Measurements from ENCODE around the gene SLC12A8. TPM values are rescaled to one million over a fixed set of nuclear protein-coding genes. Genes with fewer than 3 reads are reported as not detected.
A peak's percentile ranks its signal among the peaks of the same experiment; 100 is the strongest.

Gene SLC12A8
- total RNA-seq, 2 experiments from 2014 or later, result 0.47 to 0.79 TPM

DNA sequence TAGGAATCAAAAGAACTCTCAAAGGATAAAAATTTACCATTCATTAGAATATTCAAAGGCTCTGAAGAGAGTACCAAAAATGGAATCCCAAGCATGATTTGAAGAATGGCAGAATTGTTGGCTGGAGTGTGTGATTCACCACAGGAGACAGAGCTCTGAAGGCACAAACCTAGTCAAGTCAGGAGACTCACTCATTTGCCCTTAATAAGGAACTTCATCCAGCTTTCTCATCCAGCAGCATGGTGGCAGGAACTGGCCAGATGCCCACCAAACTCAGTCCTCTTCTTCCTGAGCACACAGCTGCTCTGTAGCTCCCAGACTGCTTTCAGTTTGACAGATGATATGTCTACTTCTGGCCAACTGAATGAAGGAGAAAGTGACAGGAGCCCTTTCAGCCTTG, 140.2 kb downstream of the SLC12A8 start:
- H3K4me1 Mint-ChIP-seq, result peaks cover 20% of the 10 kb centered on the region
- ATAC-seq (ENCODE audit: low read depth), result no peak
- peaks cover 4% of the 10 kb centered on the region for H3K36me3 Mint-ChIP-seq
- DNase-seq, result no peak
- POLR2A ChIA-PET, result no interaction called here
- no peaks in the 10 kb centered on the region for H3K27me3 Mint-ChIP-seq
- no peaks in the 10 kb centered on the region for H3K9me3 Mint-ChIP-seq
- no peak overlapping the region for H3K27ac Mint-ChIP-seq
- no peak overlapping the region for H3K4me3 Mint-ChIP-seq

DNA sequence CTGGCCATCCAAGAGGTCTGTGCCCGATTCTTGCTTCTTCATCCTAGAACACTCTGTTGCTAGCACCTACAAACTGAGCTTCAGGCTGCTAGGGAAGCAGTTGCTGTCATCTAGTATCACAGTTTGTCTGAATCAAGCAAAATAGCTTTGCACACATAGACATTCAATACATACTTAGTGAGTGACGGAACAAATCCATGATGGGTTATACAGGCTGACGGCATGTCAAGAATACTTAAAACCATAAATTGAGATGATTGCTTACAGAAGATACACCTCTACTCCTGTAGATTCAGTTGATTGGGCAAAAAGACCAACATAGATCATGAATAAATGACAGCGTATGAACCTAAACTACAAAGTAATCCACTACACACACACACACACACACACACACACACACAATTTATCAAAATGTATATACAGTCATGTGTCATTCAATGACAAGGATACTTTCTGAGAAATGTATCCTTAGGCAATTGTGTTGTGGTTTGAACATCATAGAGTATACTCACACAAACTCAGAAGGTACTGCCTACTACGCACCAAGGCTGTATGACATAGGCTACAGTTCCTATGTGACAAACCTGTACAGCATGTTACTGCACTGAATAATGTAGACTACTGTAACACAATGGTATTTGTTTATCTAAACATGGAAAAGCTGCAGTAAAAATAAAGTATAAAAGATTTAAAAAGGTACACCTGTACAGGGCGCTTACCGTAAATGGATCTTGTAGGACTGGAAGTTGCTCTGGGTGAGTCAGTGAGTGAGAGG, 142.4 kb downstream of the SLC12A8 start:
- H3K4me3 Mint-ChIP-seq, result no peak overlapping the region
- no peak overlapping the region for H3K27ac Mint-ChIP-seq
- ATAC-seq (ENCODE audit: low read depth) (no peak), DNase-seq (no peak)
- peaks cover 5% of the 10 kb centered on the region for H3K36me3 Mint-ChIP-seq
- peaks cover 15% of the 10 kb centered on the region for H3K4me1 Mint-ChIP-seq
- H3K27me3 Mint-ChIP-seq, result no peaks in the 10 kb centered on the region
- no peaks in the 10 kb centered on the region for H3K9me3 Mint-ChIP-seq
- POLR2A ChIA-PET, result interaction anchor here (0.7 to 1.1 kb wide), 2 partner anchors 13 to 14 kb away, joined by 3 to 5 read pairs; no protein-coding TSS in a partner anchor

DNA sequence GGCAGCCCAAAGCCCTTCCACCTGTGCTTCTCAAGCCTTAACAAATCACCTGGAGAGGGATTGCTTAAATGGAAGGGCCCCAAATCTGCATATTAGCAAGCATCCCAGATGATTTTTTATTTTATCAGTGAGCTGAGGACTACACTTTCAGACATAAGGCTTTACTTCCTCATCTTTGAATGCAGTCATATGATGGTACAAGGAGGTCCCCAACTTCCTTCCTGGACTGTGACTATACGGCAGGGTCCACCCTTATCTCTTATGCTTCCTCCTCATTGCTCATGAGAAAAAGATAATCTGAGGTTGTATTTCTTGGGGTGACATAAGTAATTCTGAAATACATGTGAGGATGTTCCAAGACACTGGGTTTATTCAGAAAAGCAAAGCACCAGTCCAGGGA, 143.1 kb downstream of the SLC12A8 start:
- peak; percentile 72 for ATAC-seq (ENCODE audit: low read depth)
- Mint-ChIP-seq H3K27me3 (no peaks in the 10 kb centered on the region), H3K4me1 (peaks cover 15% of the 10 kb centered on the region), H3K27ac (peak overlapping the region; percentile 67), H3K4me3 (no peak overlapping the region), H3K36me3 (peaks cover 8% of the 10 kb centered on the region), H3K9me3 (peaks cover 2% of the 10 kb centered on the region)
- POLR2A ChIA-PET, result interaction anchor here (0.7 to 1.1 kb wide), 3 partner anchors 13 to 14 kb away, joined by 3 to 5 read pairs (median 5); partner anchors contain the start of gene HEG1
- DNase-seq, result no peak

DNA sequence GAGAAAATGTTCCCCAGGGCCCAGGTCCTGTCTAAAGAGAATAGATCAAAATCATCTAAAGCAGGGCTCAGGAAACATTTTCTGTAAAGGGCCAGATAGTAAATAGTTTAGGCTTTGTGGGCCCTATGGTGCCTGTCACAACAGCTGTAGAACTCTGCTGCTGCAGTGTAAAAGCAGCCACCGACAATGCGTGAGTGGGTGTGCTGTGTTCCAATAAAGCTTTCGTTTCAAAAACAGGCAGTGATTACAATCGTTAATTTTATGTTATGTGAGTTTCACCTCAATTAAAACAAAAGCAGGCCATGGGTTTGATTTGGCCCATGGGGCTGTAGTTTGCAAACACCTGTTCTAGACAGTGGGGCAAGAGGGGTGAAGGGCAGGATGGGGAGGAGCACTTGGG, 144.3 kb downstream of the SLC12A8 start:
- peaks cover 10% of the 10 kb centered on the region for H3K27me3 Mint-ChIP-seq
- H3K9me3 Mint-ChIP-seq, result peaks cover 3% of the 10 kb centered on the region
- ATAC-seq (ENCODE audit: low read depth) (no peak), DNase-seq (no peak)
- H3K36me3 Mint-ChIP-seq, result peaks cover 8% of the 10 kb centered on the region
- H3K27ac Mint-ChIP-seq, result no peak overlapping the region
- H3K4me3 Mint-ChIP-seq, result no peak overlapping the region
- POLR2A ChIA-PET, result no interaction called here
- peaks cover 16% of the 10 kb centered on the region for H3K4me1 Mint-ChIP-seq

DNA sequence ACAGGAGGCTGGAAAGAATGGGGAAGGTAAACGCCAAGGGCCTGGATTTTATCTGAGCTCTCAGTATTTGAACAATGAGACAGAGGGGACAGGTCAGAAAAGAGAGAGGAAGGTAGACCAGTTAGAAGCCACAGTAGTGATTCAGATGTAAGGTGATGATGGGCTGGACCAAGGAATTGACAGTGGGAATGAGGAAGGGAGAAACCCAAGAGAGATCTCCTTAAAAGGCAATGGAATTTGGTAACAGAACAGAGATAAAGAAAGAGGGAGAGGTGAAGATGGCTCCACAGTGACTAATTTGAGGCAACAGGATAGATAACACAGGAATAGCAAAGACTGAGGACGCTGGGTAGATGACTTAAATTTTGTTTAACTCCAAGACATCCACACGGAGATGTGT, 145.3 kb downstream of the SLC12A8 start:
- peaks cover 3% of the 10 kb centered on the region for H3K9me3 Mint-ChIP-seq
- H3K4me3 Mint-ChIP-seq, result no peak overlapping the region
- DNase-seq (no peak), ATAC-seq (ENCODE audit: low read depth) (no peak)
- peaks cover 16% of the 10 kb centered on the region for H3K4me1 Mint-ChIP-seq
- H3K27ac Mint-ChIP-seq, result peak overlapping the region; percentile 31
- peaks cover 16% of the 10 kb centered on the region for H3K27me3 Mint-ChIP-seq
- H3K36me3 Mint-ChIP-seq, result peaks cover 8% of the 10 kb centered on the region
- POLR2A ChIA-PET, result no interaction called here

DNA sequence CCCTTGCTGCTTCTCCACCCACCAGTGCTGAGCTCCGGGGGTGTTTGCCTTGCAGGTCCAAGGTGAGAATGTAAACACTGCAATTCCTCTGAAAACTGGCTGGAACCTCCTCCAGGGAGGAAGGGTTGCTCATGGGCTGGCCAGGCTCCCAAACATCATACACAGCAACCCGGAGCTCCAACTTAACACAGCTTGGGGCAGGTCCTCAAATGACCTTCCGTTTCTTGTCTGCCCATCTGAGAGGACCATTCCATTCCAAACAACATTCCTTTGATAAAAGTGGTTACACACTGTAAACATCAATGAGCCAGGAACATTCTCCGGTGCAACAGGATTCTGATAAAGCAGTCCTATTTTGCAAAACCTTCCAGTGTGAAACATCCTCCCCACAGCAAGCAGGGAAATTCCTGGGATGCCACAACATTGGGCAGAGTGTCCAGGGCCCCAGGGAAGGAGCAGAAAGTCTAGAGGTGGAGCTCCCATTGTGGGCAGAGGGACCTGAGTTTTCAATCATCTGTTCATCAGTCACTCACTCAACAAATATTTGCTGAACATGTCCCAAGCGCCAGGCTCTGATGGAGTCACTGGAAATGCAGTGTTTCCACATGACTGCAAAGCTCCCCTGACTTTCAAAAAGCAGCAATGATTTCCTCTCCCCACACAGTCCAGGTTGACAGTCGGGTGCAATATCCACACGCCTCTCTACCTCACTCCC, 149.5 kb downstream of the SLC12A8 start:
- no peak for DNase-seq
- Mint-ChIP-seq H3K36me3 (peaks cover 8% of the 10 kb centered on the region), H3K27ac (no peak overlapping the region), H3K4me1 (peaks cover 7% of the 10 kb centered on the region), H3K4me3 (no peak overlapping the region), H3K9me3 (peaks cover 3% of the 10 kb centered on the region), H3K27me3 (peaks cover 35% of the 10 kb centered on the region)
- POLR2A ChIA-PET, result no interaction called here
- ATAC-seq (ENCODE audit: low read depth), result no peak

DNA sequence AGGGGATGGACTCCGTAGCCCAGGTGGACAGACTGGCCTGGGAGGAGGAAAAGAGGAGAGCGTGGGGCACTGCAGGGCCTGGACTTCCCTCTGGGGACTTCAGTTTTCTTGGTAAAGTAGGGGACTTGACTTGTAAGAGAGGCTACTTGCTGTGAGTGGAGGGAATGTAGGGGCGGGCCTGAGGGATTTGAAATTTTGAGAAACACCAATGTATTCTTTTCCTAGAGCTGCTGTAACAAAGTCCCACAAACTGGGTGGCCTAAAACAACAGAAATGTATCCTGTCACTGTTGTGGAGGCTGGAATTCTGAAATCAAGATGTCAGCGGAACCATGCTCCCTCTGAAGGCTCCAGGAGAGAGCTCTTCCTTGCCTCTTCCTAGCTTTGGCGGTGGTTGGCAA, 150.9 kb downstream of the SLC12A8 start:
- peaks cover 3% of the 10 kb centered on the region for H3K9me3 Mint-ChIP-seq
- no peak overlapping the region for H3K27ac Mint-ChIP-seq
- no peak overlapping the region for H3K4me3 Mint-ChIP-seq
- no peak for DNase-seq
- ATAC-seq (ENCODE audit: low read depth), result no peak
- POLR2A ChIA-PET, result no interaction called here
- H3K4me1 Mint-ChIP-seq, result peaks cover 9% of the 10 kb centered on the region
- peaks cover 3% of the 10 kb centered on the region for H3K36me3 Mint-ChIP-seq
- peaks cover 35% of the 10 kb centered on the region for H3K27me3 Mint-ChIP-seq

DNA sequence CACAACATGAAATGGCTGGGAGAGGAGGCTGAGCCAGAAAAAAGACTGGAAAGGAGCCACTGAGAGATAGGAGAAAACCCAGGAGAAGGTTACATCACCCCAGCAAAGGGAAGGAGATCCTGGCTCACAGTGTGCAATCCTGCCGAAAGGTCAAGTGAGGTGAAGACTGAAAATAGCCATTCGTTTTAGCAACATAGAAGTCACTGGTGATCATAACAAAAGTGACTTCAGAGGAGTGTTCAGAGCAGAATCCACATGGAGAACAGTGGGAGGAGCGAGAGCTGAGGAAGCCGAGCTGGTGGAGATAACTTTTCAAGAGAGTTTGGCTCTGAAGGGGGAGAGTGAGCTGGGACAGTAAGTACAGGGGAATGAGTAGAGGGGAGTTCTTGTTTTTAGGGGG, 151.4 kb downstream of the SLC12A8 start:
- ATAC-seq (ENCODE audit: low read depth), result no peak
- no peak for DNase-seq
- Mint-ChIP-seq H3K27ac (no peak overlapping the region), H3K27me3 (peaks cover 35% of the 10 kb centered on the region), H3K4me3 (no peak overlapping the region), H3K36me3 (peaks cover 3% of the 10 kb centered on the region), H3K4me1 (peaks cover 11% of the 10 kb centered on the region), H3K9me3 (peaks cover 3% of the 10 kb centered on the region)
- POLR2A ChIA-PET, result no interaction called here

DNA sequence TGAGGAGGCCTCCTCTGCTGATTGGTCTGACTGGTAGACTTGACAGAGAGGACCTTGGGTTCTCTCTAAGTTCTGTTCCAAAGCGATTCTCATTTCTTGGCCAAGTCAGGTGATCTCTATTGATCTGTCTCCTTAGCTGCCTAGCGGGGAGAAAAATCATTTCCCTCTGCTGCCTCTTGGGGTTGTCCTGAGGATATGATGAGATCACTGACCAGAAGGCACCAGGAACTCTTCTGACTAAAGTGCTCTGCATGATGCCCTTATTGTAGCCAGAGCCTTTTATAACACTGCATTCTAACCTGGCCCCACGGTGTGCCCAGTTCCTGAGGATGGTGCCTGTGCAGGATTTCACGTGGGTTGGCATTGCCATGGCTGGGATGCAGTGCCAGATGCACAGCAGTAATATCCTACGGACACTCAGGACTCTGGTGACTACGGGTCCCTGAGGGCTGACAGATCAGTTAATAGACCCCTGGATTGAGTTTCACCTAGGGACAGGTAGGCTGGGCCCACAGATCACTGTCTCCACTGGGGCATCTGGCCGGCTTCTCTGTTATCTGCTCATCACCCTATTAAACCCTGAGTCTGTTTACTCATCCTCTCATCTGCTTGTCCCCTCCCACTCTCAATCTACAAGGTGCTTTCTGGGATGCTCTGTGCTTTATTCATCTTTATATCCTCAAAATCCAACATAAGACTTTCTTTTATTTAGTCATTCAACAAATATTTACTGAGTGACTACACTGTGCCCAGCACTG, 152.9 kb downstream of the SLC12A8 start:
- H3K9me3 Mint-ChIP-seq, result peaks cover 3% of the 10 kb centered on the region
- peaks cover 4% of the 10 kb centered on the region for H3K36me3 Mint-ChIP-seq
- H3K4me1 Mint-ChIP-seq, result peaks cover 12% of the 10 kb centered on the region
- H3K27me3 Mint-ChIP-seq, result peaks cover 35% of the 10 kb centered on the region
- no peak for DNase-seq
- no peak overlapping the region for H3K27ac Mint-ChIP-seq
- POLR2A ChIA-PET, result no interaction called here
- H3K4me3 Mint-ChIP-seq, result no peak overlapping the region
- ATAC-seq (ENCODE audit: low read depth), result no peak

DNA sequence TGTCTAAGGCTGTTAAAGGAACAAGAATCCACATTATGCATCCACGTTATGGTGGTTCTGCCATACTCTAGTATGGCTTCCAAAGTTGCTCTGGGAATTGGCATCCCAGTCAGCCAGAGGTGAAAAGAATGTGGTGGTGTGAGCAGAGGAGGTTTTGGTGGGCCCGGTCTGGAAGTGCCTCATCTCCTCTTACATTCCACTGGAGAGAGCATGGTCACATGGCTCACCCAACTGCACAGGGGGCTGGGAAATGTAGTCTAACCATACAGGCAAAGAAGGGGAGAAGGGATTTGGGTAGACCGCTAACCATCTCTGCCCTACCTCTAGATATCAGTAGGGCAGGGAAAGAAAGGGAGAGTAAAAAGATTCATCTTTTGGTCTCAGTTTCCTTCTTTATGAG, 153.6 kb downstream of the SLC12A8 start:
- ATAC-seq (ENCODE audit: low read depth), result no peak
- no peak overlapping the region for H3K4me3 Mint-ChIP-seq
- POLR2A ChIA-PET, result no interaction called here
- H3K27me3 Mint-ChIP-seq, result peaks cover 31% of the 10 kb centered on the region
- H3K27ac Mint-ChIP-seq, result no peak overlapping the region
- H3K4me1 Mint-ChIP-seq, result peaks cover 19% of the 10 kb centered on the region
- DNase-seq, result no peak
- no peaks in the 10 kb centered on the region for H3K9me3 Mint-ChIP-seq
- H3K36me3 Mint-ChIP-seq, result peaks cover 4% of the 10 kb centered on the region

DNA sequence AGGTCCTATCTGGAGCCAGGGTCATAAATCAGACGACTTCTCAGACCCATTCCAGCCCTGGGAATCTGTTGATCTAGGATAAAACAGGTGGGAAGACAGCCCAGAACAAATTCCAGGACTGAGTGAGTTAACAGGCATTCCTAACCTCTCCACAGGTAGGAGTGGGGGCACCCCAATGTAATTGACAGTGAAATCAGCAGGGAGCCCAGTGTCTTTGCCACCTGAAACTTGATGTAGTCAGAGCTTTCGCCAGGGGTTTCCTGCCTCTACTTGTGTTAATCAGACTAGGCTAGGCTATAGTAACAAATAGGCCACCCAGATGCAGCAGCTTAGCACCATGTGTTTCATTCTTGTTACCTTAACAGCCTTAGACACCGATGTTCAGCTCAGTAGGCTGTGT, 154.0 kb downstream of the SLC12A8 start:
- no peak for ATAC-seq (ENCODE audit: low read depth)
- Mint-ChIP-seq H3K4me1 (peaks cover 22% of the 10 kb centered on the region), H3K4me3 (no peak overlapping the region), H3K27ac (no peak overlapping the region), H3K9me3 (no peaks in the 10 kb centered on the region), H3K27me3 (peaks cover 27% of the 10 kb centered on the region), H3K36me3 (peaks cover 4% of the 10 kb centered on the region)
- POLR2A ChIA-PET, result no interaction called here
- no peak for DNase-seq

DNA sequence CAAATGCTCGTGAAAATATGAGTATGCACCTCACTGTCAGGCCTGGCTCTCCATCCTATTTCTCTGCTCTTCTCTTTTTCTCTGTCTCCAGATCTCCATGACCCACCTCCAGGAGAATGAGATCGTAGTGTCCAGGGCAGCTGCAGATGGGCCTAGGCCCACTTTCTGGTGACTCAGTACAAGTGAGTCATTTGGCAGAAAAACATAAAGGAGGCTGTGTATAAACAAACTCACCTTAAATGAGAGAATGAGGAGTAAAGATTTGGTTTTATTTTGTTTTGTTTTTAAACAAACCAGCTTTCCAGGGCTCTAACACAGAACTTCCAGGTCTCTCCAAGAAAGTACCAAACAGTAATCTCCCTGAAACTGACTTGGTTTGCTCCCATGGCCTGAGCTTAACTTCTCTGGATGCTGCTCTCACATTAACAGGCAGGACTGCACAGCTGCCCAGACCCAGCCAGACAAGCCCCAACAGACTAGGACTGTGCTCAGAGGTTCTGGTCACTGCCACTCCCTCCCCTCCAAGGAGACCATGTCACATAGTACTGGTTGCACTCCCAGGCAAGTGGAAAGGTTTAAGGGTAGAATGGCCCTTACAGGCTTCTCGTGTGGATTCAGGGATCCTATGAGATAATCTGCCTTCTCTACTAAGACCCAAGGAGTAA, 155.2 kb downstream of the SLC12A8 start:
- Mint-ChIP-seq H3K27ac (no peak overlapping the region), H3K27me3 (peaks cover 20% of the 10 kb centered on the region), H3K4me3 (no peak overlapping the region), H3K4me1 (peaks cover 34% of the 10 kb centered on the region), H3K36me3 (peaks cover 4% of the 10 kb centered on the region), H3K9me3 (no peaks in the 10 kb centered on the region)
- ATAC-seq (ENCODE audit: low read depth), result no peak
- POLR2A ChIA-PET, result interaction anchor here (0.8 to 0.9 kb wide), 2 partner anchors 12 to 84 kb away, joined by 3 to 4 read pairs; no protein-coding TSS in a partner anchor
- no peak for DNase-seq

All from activated naive CD8-positive, alpha-beta T cell treated with anti-CD3 and anti-CD28 coated beads, Interleukin-2, amount 10 ng/mL, durations not matched to agents 7 days and 5 days (primary cell).